HepG2 (cell line): ENCODE measurements around the gene ABHD2. TPM values are rescaled to one million over a fixed set of nuclear protein-coding genes. Genes with fewer than 3 reads are reported as not detected.

Source experiments
- AKNA ChIP-seq: sonication (generic); formaldehyde crosslinking; IDR thresholded peaks from 2 replicates; pipeline ENCODE4 v1.4.0; 2020; ENCODE audit warnings: missing genetic modification reagents, borderline replicate concordance
- ATRX ChIP-seq: sonication (generic); formaldehyde crosslinking; IDR thresholded peaks from 2 replicates; pipeline ENCODE4 v1.4.0; 2020; ENCODE audit warnings: missing genetic modification reagents, borderline replicate concordance
- FOSL1 ChIP-seq: sonication (generic); formaldehyde crosslinking; IDR thresholded peaks from 2 replicates; pipeline ENCODE4 v1.9.0; 2021; ENCODE audit warnings: missing genetic modification reagents, borderline replicate concordance
- FOXC1 ChIP-seq: sonication (generic); formaldehyde crosslinking; IDR thresholded peaks from 2 replicates; pipeline ENCODE4 v1.8.0; 2022; ENCODE audit warnings: mild to moderate bottlenecking, missing genetic modification reagents, borderline replicate concordance
- GMEB1 ChIP-seq: sonication (generic); formaldehyde crosslinking; IDR thresholded peaks from 2 replicates; pipeline ENCODE4 v1.5.1; 2020; ENCODE audit warnings: missing genetic modification reagents, mild to moderate bottlenecking, borderline replicate concordance
- NR2C2 ChIP-seq: sonication (generic); formaldehyde crosslinking; IDR thresholded peaks from 2 replicates; pipeline ENCODE4 v1.4.0; 2020; ENCODE audit warnings: missing genetic modification reagents, mild to moderate bottlenecking, moderate library complexity, borderline replicate concordance
- RARG ChIP-seq: sonication (generic); formaldehyde crosslinking; IDR thresholded peaks from 2 replicates; pipeline ENCODE4 v1.4.0; 2020; ENCODE audit warnings: low read depth, mild to moderate bottlenecking, missing genetic modification reagents
- RXRA ChIP-seq: sonication (generic); formaldehyde crosslinking; IDR thresholded peaks from 2 replicates; pipeline ENCODE4 v1.5.1; 2020; ENCODE audit warnings: missing genetic modification reagents
- SMARCE1 ChIP-seq: fragments of 450-650 bp; IDR thresholded peaks from 2 replicates; pipeline ENCODE4 v1.6.1; 2017; ENCODE audit warnings: borderline replicate concordance
- TBX3 ChIP-seq: fragments of 450-650 bp; IDR thresholded peaks from 2 replicates; pipeline ENCODE4 v1.6.1; 2017; ENCODE audit warnings: antibody characterized with exemption, mild to moderate bottlenecking, inconsistent platforms, borderline replicate concordance
- ZMYM4 ChIP-seq: sonication (generic); formaldehyde crosslinking; IDR thresholded peaks from 2 replicates; pipeline ENCODE4 v1.8.1; 2023; ENCODE audit warnings: mild to moderate bottlenecking, missing genetic modification reagents
- ZNF160 ChIP-seq: sonication (generic); formaldehyde crosslinking; IDR thresholded peaks from 2 replicates; pipeline ENCODE4 v1.8.0; 2022; ENCODE audit warnings: mild to moderate bottlenecking, inconsistent platforms, missing genetic modification reagents
- ZNF264 ChIP-seq: sonication (generic); formaldehyde crosslinking; IDR thresholded peaks from 2 replicates; pipeline ENCODE4 v1.4.0; 2020; ENCODE audit warnings: missing genetic modification reagents
- ZNF282 ChIP-seq: fragments of 450-650 bp; IDR thresholded peaks from 2 replicates; pipeline ENCODE4 v1.6.1; 2018; ENCODE audit not compliant: partially characterized antibody
- ZNF292 ChIP-seq: sonication (generic); formaldehyde crosslinking; IDR thresholded peaks from 2 replicates; pipeline ENCODE4 v1.8.1; 2022; ENCODE audit warnings: mild to moderate bottlenecking, low read depth, missing genetic modification reagents, borderline replicate concordance
- ZNF333 ChIP-seq: sonication (generic); formaldehyde crosslinking; IDR thresholded peaks from 2 replicates; pipeline ENCODE4 v1.4.0; 2020; ENCODE audit warnings: mild to moderate bottlenecking, missing genetic modification reagents, borderline replicate concordance
- ZNF414 ChIP-seq: sonication (generic); formaldehyde crosslinking; IDR thresholded peaks from 2 replicates; pipeline ENCODE4 v1.5.0; 2020; ENCODE audit warnings: missing genetic modification reagents
- ZNF609 ChIP-seq: sonication (generic); formaldehyde crosslinking; IDR thresholded peaks from 2 replicates; pipeline ENCODE4 v1.4.0; 2020; ENCODE audit warnings: mild to moderate bottlenecking, missing genetic modification reagents, borderline replicate concordance
- polyA plus RNA-seq, 8 experiments: library from polyadenylated mRNA; depleted of rRNA in 3 of 8; stranded (reverse) in 7 of 8; unstranded in 1 of 8; fragments of >200 nt; fragmentation: Illumina TruSeq in 4 of 8; extraction: Trizol in 4 of 8; gene quantifications; 2 replicates each; pipeline versions ENCODE4 v1.2.1 to v1.2.3, GENCODE V29; 2011 to 2016; ENCODE audit warnings: low read depth in 4 of 8, missing spikeins in 1 of 8, mixed read lengths in 1 of 8; ENCODE audit not compliant: insufficient read depth in 1 of 8
- total RNA-seq, 5 experiments: library from RNA; depleted of rRNA; stranded (reverse); fragments of >200 nt; fragmentation: Illumina TruSeq; extraction: Trizol; gene quantifications; 2 replicates each; pipeline ENCODE4 v1.2.3, GENCODE V29; 2016; ENCODE audit warnings: low read depth in 1 of 5

The ABHD2 gene
- total and polyA plus RNA-seq, 2 of the 13 experiments (the other 11 are each of a cell fraction or from before 2014, with no cell fraction given) = 14.8 to 22.4 TPM

- TF ChIP-seq GMEB1 (CRISPR knock-in tag) (no peak), FOXC1 (CRISPR knock-in tag) (no peak), RARG (CRISPR knock-in tag) (no peak), ZNF160 (CRISPR knock-in tag) (no peak), FOSL1 (no peak), ZMYM4 (CRISPR knock-in tag) (no peak), SMARCE1 (no peak), RXRA (peak; percentile 59; the same call in 1 of the 2 replicates), ZNF333 (CRISPR knock-in tag) (no peak), NR2C2 (CRISPR knock-in tag) (peak; percentile 41; the same call in 1 of the 2 replicates), AKNA (CRISPR knock-in tag) (no peak), ATRX (CRISPR knock-in tag) (no peak), ZNF414 (CRISPR knock-in tag) (no peak), ZNF609 (peak; percentile 61; the same call in 1 of the 2 replicates), ZNF282 (no peak), TBX3 (no peak; the same call in 1 of the 2 replicates), ZNF292 (CRISPR knock-in tag) (no peak), ZNF264 (CRISPR knock-in tag) (peak; percentile 34; the same call in 1 of the 2 replicates)
These were observed 33.2 kb downstream of the ABHD2 start (continued) for GRCh38 chr15:89121414-89121813.
